IPS-18a (cell line): Measurements from ENCODE around the gene OR10A2.
"Not testable (repeated sequence)": the region's sequence is repeated elsewhere in the genome, so short reads cannot be mapped to it uniquely, and the experiment has no call there.

Source experiments
- H3K27ac ChIP-seq: one replicate; pipeline ENCODE4 v1.5.1; 2013; ENCODE audit warnings: low read length
- H3K27me3 ChIP-seq: one replicate; pipeline ENCODE4 v1.6.1; 2013; ENCODE audit warnings: mild to moderate bottlenecking, low read length; ENCODE audit not compliant: control insufficient read depth, insufficient read depth
- H3K36me3 ChIP-seq: one replicate; pipeline ENCODE4 v1.6.1; 2013; ENCODE audit warnings: low read depth, low read length; ENCODE audit not compliant: control insufficient read depth
- H3K4me1 ChIP-seq: one replicate; pipeline ENCODE4 v1.6.1; 2013; ENCODE audit warnings: low read depth, low read length; ENCODE audit not compliant: control insufficient read depth
- H3K4me3 ChIP-seq: one replicate; pipeline ENCODE4 v1.5.1; 2013; ENCODE audit warnings: low read length
- H3K9ac ChIP-seq: one replicate; pipeline ENCODE4 v1.6.1; 2013; ENCODE audit warnings: mild to moderate bottlenecking, low read length, moderate library complexity
- H3K9me3 ChIP-seq: one replicate; pipeline ENCODE4 v1.6.1; 2013; ENCODE audit warnings: low read depth, low read length; ENCODE audit not compliant: control insufficient read depth

OR10A2 gene

DNA sequence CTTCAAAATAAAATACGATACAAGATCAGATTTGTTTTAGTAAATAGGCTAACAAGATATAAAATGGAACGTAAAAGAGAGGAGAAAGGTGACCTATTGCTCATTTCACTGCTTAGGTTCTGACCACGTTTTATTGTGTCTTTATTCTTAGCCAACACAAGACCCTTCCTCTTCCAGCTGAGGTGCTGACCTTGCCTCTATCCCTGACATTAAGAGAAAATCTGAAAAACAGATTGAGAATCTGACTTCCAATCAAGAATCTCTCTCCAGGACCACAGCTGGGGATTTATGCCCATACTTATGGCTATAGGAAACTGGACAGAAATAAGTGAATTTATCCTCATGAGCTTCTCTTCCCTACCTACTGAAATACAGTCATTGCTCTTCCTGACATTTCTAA lies 17.5 kb upstream of the OR10A2 start, which contains the start of gene OR10A5:
OR10A5 (plus strand) TSS at position 301 of the 400 bp plus-strand sequence; CDS start at position 301, 0 bp downstream.
- no peak within 1 kb of the TSS for H3K4me3 ChIP-seq
- no peaks in the 10 kb centered on the region for H3K36me3 ChIP-seq
- H3K27me3 ChIP-seq, result no peaks in the 10 kb centered on the region
- no peaks in the 10 kb centered on the region for H3K4me1 ChIP-seq
- H3K27ac ChIP-seq, result no peak within 1 kb of the TSS
- no peaks in the 10 kb centered on the region for H3K9me3 ChIP-seq
- H3K9ac ChIP-seq, result no peak within 1 kb of the TSS

DNA sequence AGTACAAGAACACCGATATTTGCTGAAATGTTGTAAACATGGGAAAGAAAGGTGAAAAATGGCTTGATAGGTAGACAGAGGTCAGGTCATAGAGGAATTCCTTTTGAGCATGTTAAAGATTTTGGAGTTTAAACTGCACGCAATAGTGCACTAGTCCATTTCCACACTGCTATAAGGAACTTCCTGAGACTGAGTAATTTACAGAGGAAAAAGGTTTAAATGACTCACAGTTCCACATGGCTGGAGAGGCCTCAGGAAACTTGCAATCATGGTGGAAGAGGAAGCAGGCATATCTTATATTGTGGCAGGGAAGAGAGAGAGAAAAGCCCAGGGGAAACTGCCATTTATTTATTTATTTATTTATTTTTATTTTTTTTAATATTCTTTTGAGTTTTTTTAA lies 12.3 kb upstream of the OR10A2 start:
- H3K36me3 ChIP-seq, result no peaks in the 10 kb centered on the region
- H3K9ac ChIP-seq, result no peak overlapping the region

DNA sequence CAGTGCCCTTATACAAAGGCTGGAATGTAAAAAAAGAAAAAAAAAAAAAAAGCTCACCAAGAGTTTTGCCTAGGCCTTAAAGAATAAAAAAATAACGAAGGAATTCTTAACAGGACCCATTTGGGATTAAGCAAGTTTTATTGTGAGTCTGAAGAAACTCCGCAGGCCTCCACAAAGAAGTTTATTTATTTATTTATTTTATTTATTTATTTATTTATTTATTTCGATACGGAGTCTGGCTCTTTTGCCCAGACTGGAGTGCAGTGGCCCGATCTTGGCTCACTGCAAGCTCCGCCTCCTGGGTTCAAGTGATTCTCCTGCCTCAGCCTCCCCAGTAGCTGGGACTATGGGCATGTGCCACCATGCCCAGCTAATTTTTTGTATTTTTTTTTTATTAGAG lies 8.1 kb upstream of the OR10A2 start:
- H3K4me1 ChIP-seq, H3K9ac ChIP-seq, H3K9me3 ChIP-seq: not testable (repeated sequence)

More for the DNA sequence above, 12.3 kb upstream of the OR10A2 start:
- Histone ChIP-seq H3K4me3 (no peak overlapping the region), H3K27ac (no peak overlapping the region), H3K27me3 (no peaks in the 10 kb centered on the region), H3K4me1 (no peaks in the 10 kb centered on the region), H3K9me3 (peaks cover 4% of the 10 kb centered on the region)

GRCh38 chr11:6855971-6856541 lies 6.8 kb upstream of the OR10A2 start:
- no peaks in the 10 kb centered on the region for H3K36me3 ChIP-seq
- no peak overlapping the region for H3K27ac ChIP-seq
- H3K9me3 ChIP-seq, result peaks cover 4% of the 10 kb centered on the region
- no peaks in the 10 kb centered on the region for H3K27me3 ChIP-seq
- no peak overlapping the region for H3K4me3 ChIP-seq
- no peak overlapping the region for H3K9ac ChIP-seq
- no peaks in the 10 kb centered on the region for H3K4me1 ChIP-seq

More for the DNA sequence above, 8.1 kb upstream of the OR10A2 start:
- not testable (repeated sequence) for H3K27ac ChIP-seq, H3K4me3 ChIP-seq, H3K27me3 ChIP-seq, H3K36me3 ChIP-seq

- Histone ChIP-seq H3K4me1 (no peaks in the 10 kb centered on the region), H3K9ac (no peak overlapping the region), H3K4me3 (no peak overlapping the region), H3K36me3 (no peaks in the 10 kb centered on the region), H3K9me3 (peaks cover 4% of the 10 kb centered on the region), H3K27ac (no peak overlapping the region), H3K27me3 (no peaks in the 10 kb centered on the region)
Measured at GRCh38 chr11:6856871-6857270, 6.0 kb upstream of the OR10A2 start.

- Histone ChIP-seq H3K4me1 (no peaks in the 10 kb centered on the region), H3K9ac (no peak overlapping the region), H3K27me3 (no peaks in the 10 kb centered on the region), H3K9me3 (no peaks in the 10 kb centered on the region), H3K36me3 (no peaks in the 10 kb centered on the region), H3K4me3 (no peak overlapping the region), H3K27ac (no peak overlapping the region)
Measured at GRCh38 chr11:6864438-6864837, 1.6 kb downstream of the OR10A2 start.

- no peak overlapping the region for H3K9ac ChIP-seq
Measured at GRCh38 chr11:6871278-6871677, 8.4 kb downstream of the OR10A2 start.

DNA sequence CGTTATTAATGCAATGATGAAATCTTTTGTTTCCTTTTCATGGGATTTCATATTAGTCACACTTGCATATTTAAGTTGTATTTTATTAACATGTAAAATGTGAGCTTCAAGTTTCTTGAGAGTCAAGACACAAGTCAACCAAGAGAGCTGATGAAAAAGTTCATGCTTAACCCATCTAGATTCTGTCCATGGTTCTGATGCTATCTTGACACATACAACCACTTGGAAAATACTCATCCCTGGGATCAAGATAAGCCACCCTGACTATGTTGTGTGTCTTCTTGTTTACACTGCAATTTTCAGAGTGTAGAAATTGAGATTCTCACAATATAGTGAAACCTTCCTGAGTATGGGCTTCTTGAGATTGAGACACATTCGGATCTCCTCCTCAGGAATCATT lies 12.9 kb downstream of the OR10A2 start:
- Histone ChIP-seq H3K4me1 (no peaks in the 10 kb centered on the region), H3K9me3 (no peaks in the 10 kb centered on the region), H3K36me3 (no peaks in the 10 kb centered on the region), H3K27ac (no peak overlapping the region), H3K4me3 (no peak overlapping the region), H3K27me3 (no peaks in the 10 kb centered on the region), H3K9ac (no peak overlapping the region)

More at GRCh38 chr11:6871278-6871677, 8.4 kb downstream of the OR10A2 start:
- Histone ChIP-seq H3K4me1 (no peaks in the 10 kb centered on the region), H3K27me3 (no peaks in the 10 kb centered on the region), H3K36me3 (no peaks in the 10 kb centered on the region), H3K27ac (no peak overlapping the region), H3K4me3 (no peak overlapping the region), H3K9me3 (no peaks in the 10 kb centered on the region)

DNA sequence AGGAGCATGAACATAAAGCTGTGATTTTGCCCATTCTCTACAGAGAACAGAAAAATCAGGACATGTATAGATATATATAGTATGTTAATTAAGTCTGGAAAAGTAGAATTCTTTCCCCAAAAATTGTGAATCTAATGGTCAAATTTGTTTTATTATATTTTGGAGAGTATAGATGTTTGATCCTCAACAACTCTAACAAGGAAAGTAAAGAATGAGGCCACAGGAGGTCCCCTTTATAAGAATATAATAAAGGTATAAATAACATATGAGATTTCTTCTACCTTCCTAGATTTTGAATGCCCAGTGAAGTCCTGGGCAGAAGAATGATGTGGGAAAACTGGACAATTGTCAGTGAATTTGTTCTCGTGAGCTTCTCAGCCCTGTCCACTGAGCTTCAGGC lies 13.5 kb downstream of the OR10A2 start, which contains the start of gene OR10A4:
OR10A4 (plus strand) TSS at position 301 of the 400 bp plus-strand sequence; CDS start at position 324, 23 bp downstream.
- no peak within 1 kb of the TSS for H3K4me3 ChIP-seq
- H3K27ac ChIP-seq, result no peak within 1 kb of the TSS
- no peaks in the 10 kb centered on the region for H3K4me1 ChIP-seq
- no peaks in the 10 kb centered on the region for H3K36me3 ChIP-seq
- H3K9me3 ChIP-seq, result no peaks in the 10 kb centered on the region
- no peak within 1 kb of the TSS for H3K9ac ChIP-seq
- H3K27me3 ChIP-seq, result no peaks in the 10 kb centered on the region

GRCh38 chr11:6876914-6877313 lies 14.1 kb downstream of the OR10A2 start:
- Histone ChIP-seq H3K36me3 (no peaks in the 10 kb centered on the region), H3K27me3 (no peaks in the 10 kb centered on the region), H3K4me1 (no peaks in the 10 kb centered on the region), H3K4me3 (no peak overlapping the region), H3K27ac (no peak overlapping the region), H3K9me3 (no peaks in the 10 kb centered on the region), H3K9ac (no peak overlapping the region)

DNA sequence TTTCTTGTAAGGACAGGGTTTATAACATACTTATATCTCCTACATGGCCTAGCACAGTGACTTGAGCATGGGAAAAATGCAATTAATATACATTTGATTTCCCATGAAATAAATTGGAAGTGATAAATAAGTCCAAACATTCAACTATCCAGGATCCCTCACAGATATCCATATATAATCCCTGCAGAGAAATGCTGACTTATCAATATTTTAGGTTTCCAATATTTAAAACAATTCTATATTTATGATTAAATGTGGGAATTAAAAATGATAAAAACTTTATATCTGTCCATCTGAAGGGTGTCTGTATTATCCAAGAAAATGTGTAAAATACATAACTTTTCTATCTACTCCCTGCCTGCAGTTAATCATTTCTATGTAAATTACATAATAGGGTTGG lies 19.9 kb downstream of the OR10A2 start:
- Histone ChIP-seq H3K9me3 (no peaks in the 10 kb centered on the region), H3K27me3 (no peaks in the 10 kb centered on the region), H3K27ac (no peak overlapping the region), H3K4me1 (no peaks in the 10 kb centered on the region), H3K9ac (no peak overlapping the region), H3K36me3 (no peaks in the 10 kb centered on the region), H3K4me3 (no peak overlapping the region)

DNA sequence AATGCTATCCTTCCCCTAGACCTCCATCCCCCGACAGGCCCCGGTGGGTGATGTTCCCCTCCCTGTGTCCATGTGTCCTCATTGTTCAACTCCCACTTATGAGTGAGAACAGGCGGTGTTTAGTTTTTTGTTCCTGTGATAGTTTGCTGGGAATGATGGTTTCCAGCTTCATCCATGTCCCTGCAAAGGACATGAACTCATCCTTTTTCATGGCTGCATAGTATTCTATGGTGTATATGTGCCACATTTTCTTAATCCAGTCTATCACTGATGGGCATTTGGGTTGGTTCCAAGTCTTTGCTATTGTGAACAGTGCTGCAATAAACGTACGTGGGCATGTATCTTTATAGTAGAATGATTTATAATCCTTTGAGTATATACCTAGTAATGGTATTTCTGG lies 24.9 kb downstream of the OR10A2 start:
- not testable (repeated sequence) for H3K27me3 ChIP-seq, H3K36me3 ChIP-seq, H3K9ac ChIP-seq, H3K27ac ChIP-seq, H3K9me3 ChIP-seq, H3K4me1 ChIP-seq, H3K4me3 ChIP-seq
